ENCODE measurements around the gene ATG3. TPM values are rescaled to one million over a fixed set of nuclear protein-coding genes. Genes with fewer than 3 reads are reported as not detected.

ATG3 gene
- total RNA-seq, 1 experiment from 2014 or later = 59.3 TPM

GRCh38 chr3:112583105-112583504 lies 21.3 kb upstream of the ATG3 start:
- Mint-ChIP-seq H3K4me3 (no peak overlapping the region), H3K4me1 (peaks cover 3 to 24% of the 10 kb centered on the region in 2 experiments; a peak in 3 of 4 replicates), H3K36me3 (ENCODE audit: insufficient read depth in 1 of 3, low read depth in 3 of 3) (peaks cover 0 to 33% (median 25%) of the 10 kb centered on the region in 3 experiments; a peak in 5 of 7 replicates), H3K9me3 (no peaks in the 10 kb centered on the region), H3K27me3 (ENCODE audit: low read depth) (no peaks in the 10 kb centered on the region), H3K27ac (no peak overlapping the region)
- no peak for TF ChIP-seq CTCF (conservative IDR thresholded peaks at IDR 0.05)
- Histone ChIP-seq H3T11ph (ENCODE audit: low read length) (no peak overlapping the region), H3K79me1 (ENCODE audit: insufficient read depth, low read depth, low read length, poor library complexity, severe bottlenecking) (no peaks in the 10 kb centered on the region), H3K4ac (ENCODE audit: low read depth, low read length) (no peak overlapping the region), H3K79me2 (ENCODE audit: insufficient read depth, low read length) (no peaks in the 10 kb centered on the region), H3K23me2 (ENCODE audit: insufficient read length, low read depth, low read length, poor library complexity, severe bottlenecking) (no peaks in the 10 kb centered on the region), H4K5ac (ENCODE audit: insufficient read length, low read depth, low read length) (no peak overlapping the region), H2AFZ (ENCODE audit: low read length) (no peak overlapping the region), H3K27me3 (ENCODE audit: insufficient read depth, low read length) (no peaks in the 10 kb centered on the region), H2BK120ac (ENCODE audit: low read depth, low read length, poor library complexity, severe bottlenecking) (no peak overlapping the region), H3K4me1 (ENCODE audit: insufficient read depth, low read length) (no peaks in the 10 kb centered on the region), H2BK5ac (ENCODE audit: insufficient read length, low read length) (no peak overlapping the region), H3K4me2 (ENCODE audit: insufficient read depth, insufficient read length, low read length) (no peak overlapping the region), H3K9ac (ENCODE audit: extremely low read depth, insufficient read length, low read length) (no peak overlapping the region), H3K9me3 (ENCODE audit: control insufficient read depth, low read depth, low read length) (no peaks in the 10 kb centered on the region), H3K18ac (ENCODE audit: insufficient read length, low read depth, low read length) (no peak overlapping the region), H3K14ac (ENCODE audit: insufficient read depth, low read length) (no peak overlapping the region), H3K23ac (ENCODE audit: insufficient read length, low read depth, low read length) (no peak overlapping the region), H2BK20ac (ENCODE audit: low read depth, low read length, poor library complexity, severe bottlenecking) (no peak overlapping the region), H3K56ac (ENCODE audit: insufficient read length, low read depth, low read length) (no peak overlapping the region), H2AK5ac (ENCODE audit: insufficient read length, low read length) (no peak overlapping the region), H4K91ac (ENCODE audit: insufficient read length, low read depth, low read length) (no peak overlapping the region), H2BK15ac (ENCODE audit: low read depth, low read length) (no peak overlapping the region), H3K27ac (ENCODE audit: insufficient read length, low read depth, low read length) (no peak overlapping the region), H4K20me1 (ENCODE audit: control insufficient read depth, insufficient read depth, insufficient read length) (no peaks in the 10 kb centered on the region), H4K8ac (replicated peaks; ENCODE audit: insufficient read length, low read depth, low read length) (no peak overlapping the region), H2BK12ac (ENCODE audit: insufficient read length, low read depth, low read length) (no peak overlapping the region)
- no peak for DNase-seq
- no CpG with 5 or more reads among the region's 3 CpGs for WGBS (ENCODE audit: extremely low coverage, insufficient read length, low lambda C conversion rate)

All from H9 (cell line).